Measurements from ENCODE around the gene ASAP3. TPM values are rescaled to one million over a fixed set of nuclear protein-coding genes. Genes with fewer than 3 reads are reported as not detected.

The ASAP3 gene
- total and polyA plus RNA-seq, 2 of the 13 experiments (the other 11 are each of a cell fraction or from before 2014, with no cell fraction given): 32.6 to 37.0 TPM

- 97% methylated on average over 2 of the region's 2 CpGs for WGBS (ENCODE audit: low lambda C conversion rate)
- POLR2A ChIA-PET: interaction anchor here (1.3 to 3.1 kb wide), 2 partner anchors 39 to 118 kb away, joined by 3 to 9 read pairs; partner anchors contain the start of genes HNRNPR and TCEA3
- intact Hi-C loops (cut with micrococcal nuclease; ENCODE audit: unreplicated experiment): no loop called here
- ATAC-seq (no peak), FAIRE-seq (no peak), DNase-seq (ENCODE audit: low spot score) (no peak)
- TF ChIP-seq ZNF296 (CRISPR knock-in tag; conservative IDR thresholded peaks at IDR 0.05) (no peak), ZNF678 (CRISPR knock-in tag; IDR thresholded peaks at IDR 0.05) (no peak), ATF1 (CRISPR knock-in tag; IDR thresholded peaks at IDR 0.05) (no peak), CC2D1A (CRISPR knock-in tag; IDR thresholded peaks at IDR 0.05) (no peak), YY1 (IDR thresholded peaks at IDR 0.05; ENCODE audit: insufficient read depth, insufficient replicate concordance, low read depth, low read length) (no peak), ZNF160 (CRISPR knock-in tag; IDR thresholded peaks at IDR 0.05) (no peak), ZNF24 (IDR thresholded peaks at IDR 0.05) (no peak), ZNF780A (CRISPR knock-in tag; IDR thresholded peaks at IDR 0.05) (no peak), TAF15 (IDR thresholded peaks at IDR 0.05; ENCODE audit: low read depth, low read length, poor library complexity, severe bottlenecking) (no peak), ZFP62 (CRISPR knock-in tag; IDR thresholded peaks at IDR 0.05) (no peak), SP2 (CRISPR knock-in tag; IDR thresholded peaks at IDR 0.05) (no peak), MYNN (CRISPR knock-in tag; IDR thresholded peaks at IDR 0.05; ENCODE audit: low read depth) (no peak), ZNF747 (CRISPR knock-in tag; IDR thresholded peaks at IDR 0.05; ENCODE audit: borderline replicate concordance) (no peak), HMG20A (CRISPR knock-in tag; IDR thresholded peaks at IDR 0.05; ENCODE audit: borderline replicate concordance) (no peak), KDM2A (CRISPR knock-in tag; IDR thresholded peaks at IDR 0.05; ENCODE audit: borderline replicate concordance, low read depth) (no peak), ATAD3A (CRISPR knock-in tag; IDR thresholded peaks at IDR 0.05) (no peak)
- BruUV-seq (replicated peaks): no TSS peak
- in situ Hi-C loops (cut with HindIII; ENCODE audit: extremely low pct_ligation_motif_present, low pct_unique_long_range_greater_than_20kb): no loop called here
- H3K27ac ChIP-seq (ENCODE audit: extremely low read length, insufficient read depth, low read length): no peak overlapping the region
- no peaks in the 10 kb centered on the region; a peak in 1 of 5 replicates for H3K36me3 ChIP-seq (replicated peaks in 1 of 2; ENCODE audit: control insufficient read depth in 1 of 2, insufficient read depth in 2 of 2, low read length in 2 of 2)
- CTCF ChIA-PET (ENCODE audit: low intra/inter-chr PET ratio, low total read pairs): no interaction called here
- H3K4me2 ChIP-seq (ENCODE audit: low read depth, low read length): no peak overlapping the region
- H3K4me3 ChIP-seq (replicated peaks in 1 of 3; ENCODE audit: insufficient read depth in 1 of 3, low read depth in 2 of 3, low read length in 3 of 3): no peak overlapping the region
- peaks cover 10% of the 10 kb centered on the region for H3K79me2 ChIP-seq (ENCODE audit: insufficient read depth, low read length)
- no peaks in the 10 kb centered on the region for H3K9me3 ChIP-seq (ENCODE audit: low read length)
- H3K4me1 ChIP-seq (ENCODE audit: insufficient read depth, low read length): peaks cover 53% of the 10 kb centered on the region
- no peaks in the 10 kb centered on the region for H4K20me1 ChIP-seq (ENCODE audit: insufficient read depth, low read length)
- H3K9ac ChIP-seq (ENCODE audit: insufficient read depth, low read depth, low read length): no peak overlapping the region
- H2AFZ ChIP-seq (ENCODE audit: low read length): no peak overlapping the region
- H3K27me3 ChIP-seq (ENCODE audit: control insufficient read depth in 1 of 2, insufficient read depth in 2 of 2, low read length in 2 of 2): no peaks in the 10 kb centered on the region
Measured at GRCh38 chr1:23462766-23463165, 21.2 kb downstream of the ASAP3 start.

Measured in HepG2 (cell line).